HEK293T (cell line): ENCODE measurements around the gene SEMA3E.

Experiments
- CTCF ChIA-PET: fragments of 350-600 bp; formaldehyde crosslinking; extraction: SDS; loops from one replicate; lab custom pipeline; 2021; ENCODE audit warnings: antibody characterized with exemption, inconsistent platforms; lab: Yijun Ruan, JAX
- POLR2A ChIA-PET: fragments of 350-600 bp; formaldehyde crosslinking; extraction: SDS; loops from one replicate; lab custom pipeline; 2020; ENCODE audit warnings: antibody characterized with exemption, inconsistent platforms; lab: Yijun Ruan, JAX
- DNase-seq: peaks from one replicate; pipeline ENCODE4 v3.0.0; 2012; ENCODE audit warnings: mixed read lengths; ENCODE audit errors: extremely low spot score
- ARNT ChIP-seq: fragments of 450-650 bp; IDR thresholded peaks from 2 replicates; pipeline ENCODE4 v1.6.1; 2017; ENCODE audit warnings: mild to moderate bottlenecking
- BHLHE40 ChIP-seq: fragments of 450-650 bp; IDR thresholded peaks from 2 replicates; pipeline ENCODE4 v1.6.1; 2016; ENCODE audit warnings: mild to moderate bottlenecking, moderate library complexity, borderline replicate concordance
- CTBP1 ChIP-seq: fragments of 450-650 bp; IDR thresholded peaks from 2 replicates; pipeline ENCODE4 v1.6.1; 2016; ENCODE audit warnings: borderline replicate concordance
- ELF4 ChIP-seq: fragments of 450-650 bp; IDR thresholded peaks from 2 replicates; pipeline ENCODE4 v1.6.1; 2017; ENCODE audit warnings: antibody characterized with exemption
- FOXA1 ChIP-seq: fragments of 450-650 bp; IDR thresholded peaks from 2 replicates; pipeline ENCODE4 v1.6.1; 2016; ENCODE audit warnings: mild to moderate bottlenecking
- FOXK2 ChIP-seq: fragments of 450-650 bp; IDR thresholded peaks from 2 replicates; pipeline ENCODE4 v1.6.1; 2016; ENCODE audit warnings: mild to moderate bottlenecking
- FOXM1 ChIP-seq: fragments of 450-650 bp; IDR thresholded peaks from 2 replicates; pipeline ENCODE4 v1.6.1; 2017; ENCODE audit warnings: mild to moderate bottlenecking, borderline replicate concordance
- HDGF ChIP-seq: fragments of 450-650 bp; IDR thresholded peaks from 2 replicates; pipeline ENCODE4 v1.6.1; 2017; ENCODE audit warnings: antibody characterized with exemption, borderline replicate concordance
- L3MBTL2 ChIP-seq: fragments of 450-650 bp; conservative IDR thresholded peaks from 2 replicates; pipeline ENCODE4 v1.6.1; 2016; ENCODE audit warnings: mild to moderate bottlenecking
- LEF1 ChIP-seq: fragments of 450-650 bp; IDR thresholded peaks from 2 replicates; pipeline ENCODE4 v1.6.1; 2017; ENCODE audit warnings: mild to moderate bottlenecking, borderline replicate concordance
- NFRKB ChIP-seq: fragments of 450-650 bp; IDR thresholded peaks from 2 replicates; pipeline ENCODE4 v1.6.1; 2016; ENCODE audit warnings: mild to moderate bottlenecking, moderate library complexity
- SP1 ChIP-seq: fragments of 450-650 bp; IDR thresholded peaks from 2 replicates; pipeline ENCODE4 v1.6.1; 2017
- SUZ12 ChIP-seq: fragments of 450-650 bp; IDR thresholded peaks from 2 replicates; pipeline ENCODE4 v1.6.1; 2016; ENCODE audit warnings: mild to moderate bottlenecking
- TARDBP ChIP-seq: fragments of 450-650 bp; IDR thresholded peaks from 2 replicates; pipeline ENCODE4 v1.6.1; 2016
- ZNF384 ChIP-seq: fragments of 450-650 bp; IDR thresholded peaks from 2 replicates; pipeline ENCODE4 v1.6.1; 2016
- TF ChIP-seq, protein P1 (sequence below): fragments of 450-650 bp; IDR thresholded peaks from 2 replicates; pipeline ENCODE4 v1.6.1; 2016

Gene SEMA3E

DNA sequence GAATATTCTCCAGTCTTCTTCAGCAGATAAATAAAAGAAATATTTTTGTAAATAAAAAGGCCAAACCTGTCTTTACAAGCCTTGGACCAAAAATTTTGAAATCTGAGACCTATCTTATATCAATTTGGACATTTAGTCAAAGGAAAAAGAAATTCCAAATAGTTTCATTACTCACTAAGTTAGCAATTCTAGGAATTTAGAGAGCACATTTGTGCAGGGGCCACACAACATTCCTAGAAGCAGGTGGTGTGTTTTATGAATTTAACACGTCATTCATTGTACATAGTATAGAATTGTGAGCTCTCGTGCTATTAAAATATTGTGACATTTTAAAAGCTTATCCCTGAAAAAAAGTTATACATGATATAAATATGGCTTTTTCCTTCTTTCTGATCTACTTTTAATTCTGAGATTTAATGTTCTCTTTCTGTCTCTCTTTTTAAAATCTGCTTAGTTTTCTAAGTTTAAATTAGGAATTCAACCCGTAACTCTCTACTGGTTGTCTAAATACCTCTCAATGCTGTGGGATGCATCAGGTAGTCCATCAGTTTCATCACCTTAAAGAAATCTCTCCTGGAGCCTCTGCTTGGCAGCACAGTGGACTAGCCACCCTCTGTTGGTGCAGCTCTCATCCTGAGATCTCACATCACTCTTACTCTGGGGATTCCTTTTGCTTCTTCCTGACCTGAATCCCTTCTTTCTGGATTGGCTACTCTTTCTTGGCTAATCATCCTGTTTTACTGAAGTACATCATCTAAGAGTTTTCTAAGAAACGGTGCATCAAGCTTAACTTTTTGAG lies 124.5 kb downstream of the SEMA3E start:
- TF ChIP-seq SP1 (no peak), LEF1 (no peak), L3MBTL2 (no peak), FOXA1 (no peak)
- POLR2A ChIA-PET, result no interaction called here
- CTCF ChIA-PET, result no interaction called here
- no peak for DNase-seq

DNA sequence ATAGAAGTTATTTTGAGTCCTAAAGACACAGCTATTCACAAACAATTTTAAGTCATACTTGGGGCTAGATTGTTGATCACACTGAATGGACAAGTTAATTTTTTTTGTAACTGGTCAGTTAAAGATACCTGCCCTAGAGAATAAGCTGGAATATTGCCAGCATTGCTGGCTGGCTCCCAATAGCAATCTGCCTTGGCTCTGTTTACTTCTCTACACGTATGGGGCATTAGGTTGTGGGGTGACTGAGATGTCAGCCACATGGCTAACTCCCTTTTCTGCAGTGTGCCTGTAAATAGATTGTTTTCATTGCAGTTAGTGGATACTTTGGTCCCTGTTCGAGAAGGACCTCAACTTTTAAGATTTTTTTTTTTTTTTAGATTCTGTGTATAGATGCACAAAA lies 128.2 kb downstream of the SEMA3E start:
- no peak for TF ChIP-seq ZNF384
- no peak for TF ChIP-seq HDGF
- TF ChIP-seq LEF1, result no peak
- TF ChIP-seq FOXM1, result no peak
- TF ChIP-seq L3MBTL2, result no peak
- no peak for TF ChIP-seq BHLHE40
- DNase-seq, result no peak
- ChIA-PET CTCF (no interaction called here), POLR2A (no interaction called here)

DNA sequence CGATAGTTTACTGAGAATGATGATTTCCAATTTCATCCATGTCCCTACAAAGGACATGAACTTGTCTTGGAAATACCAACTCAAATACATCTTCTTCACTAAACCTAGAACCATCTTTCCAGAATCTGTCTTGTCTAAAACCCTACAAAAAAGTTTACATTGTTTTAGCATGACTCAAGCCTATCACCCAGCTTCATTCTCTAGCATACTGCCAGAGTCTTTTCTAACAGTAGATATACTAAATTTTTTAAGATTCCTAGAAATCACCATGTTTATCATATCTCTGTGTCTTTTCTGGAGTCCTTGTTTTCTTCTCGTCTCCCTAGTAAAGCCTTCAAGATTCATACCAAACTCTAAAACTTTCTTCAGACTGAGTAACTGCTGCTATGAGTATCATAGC lies 129.7 kb downstream of the SEMA3E start:
- ChIA-PET CTCF (no interaction called here), POLR2A (no interaction called here)
- no peak for DNase-seq
- TF ChIP-seq BHLHE40, result no peak

DNA sequence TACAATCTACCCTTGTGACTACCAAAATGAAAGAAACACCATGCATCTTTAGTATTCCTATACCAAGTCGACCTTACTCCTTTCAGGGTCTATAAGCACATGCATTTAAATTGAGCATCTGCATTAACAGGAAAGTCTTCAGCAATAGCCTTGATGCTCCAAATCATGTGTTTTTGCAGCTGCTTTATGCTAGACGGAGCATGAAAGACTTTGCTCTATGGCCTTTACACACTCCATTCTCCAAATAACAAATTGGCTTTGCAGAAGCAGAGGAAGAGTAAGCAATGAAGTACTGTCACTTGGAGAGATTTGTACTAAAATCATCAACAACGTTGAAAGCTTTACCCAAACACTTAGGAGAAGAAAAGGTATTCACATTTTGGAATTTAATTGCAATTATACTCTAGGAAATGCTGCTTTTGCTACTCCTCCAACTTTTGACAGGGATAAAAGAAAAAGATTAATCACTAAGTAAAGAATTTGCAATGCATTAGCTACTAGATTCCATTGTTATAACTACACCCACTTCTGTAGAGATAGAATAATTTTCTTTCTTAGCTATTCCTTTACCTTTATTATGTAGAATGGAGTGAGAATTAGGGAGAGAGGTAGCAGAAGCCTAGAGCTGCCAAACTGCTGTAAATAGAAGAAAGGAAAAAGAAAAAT lies 131.8 kb downstream of the SEMA3E start:
- no peak for DNase-seq
- POLR2A ChIA-PET, result no interaction called here
- no peak for TF ChIP-seq TARDBP
- no peak for TF ChIP-seq NFRKB
- TF ChIP-seq LEF1, result no peak
- no peak for TF ChIP-seq HDGF
- no peak for TF ChIP-seq CTBP1
- TF ChIP-seq SUZ12, result no peak
- TF ChIP-seq BHLHE40, result no peak
- CTCF ChIA-PET, result no interaction called here

DNA sequence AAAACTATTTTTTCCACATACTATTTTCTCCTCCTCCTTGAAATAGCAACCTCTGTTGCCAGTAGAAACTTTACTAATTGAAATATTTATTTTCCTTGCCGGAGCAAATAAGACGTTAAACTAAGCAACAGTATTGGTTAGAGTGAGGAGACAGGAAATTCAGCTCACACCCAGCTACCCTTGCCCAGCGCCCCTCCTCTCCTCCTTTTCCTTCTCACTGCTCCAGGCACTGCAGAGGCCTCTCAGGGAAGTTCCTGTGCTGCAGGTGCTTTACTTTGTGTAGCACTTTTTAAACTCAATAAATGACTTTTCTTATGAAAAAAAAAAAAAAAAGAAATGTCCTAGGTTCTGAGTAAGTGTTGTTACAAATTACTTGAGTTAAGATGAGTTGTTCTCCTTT lies 134.0 kb downstream of the SEMA3E start:
- CTCF ChIA-PET, result interaction anchor here (0.7 to 0.8 kb wide), 2 partner anchors 114 to 167 kb away, joined by 3 to 4 read pairs; no protein-coding TSS in a partner anchor
- DNase-seq, result no peak
- POLR2A ChIA-PET, result no interaction called here
- no peak for TF ChIP-seq L3MBTL2
- no peak for TF ChIP-seq LEF1
- TF ChIP-seq ELF4, result no peak
- no peak for TF ChIP-seq SP1
- no peak for TF ChIP-seq FOXM1
- no peak for TF ChIP-seq NFRKB
- TF ChIP-seq, protein P1, sequence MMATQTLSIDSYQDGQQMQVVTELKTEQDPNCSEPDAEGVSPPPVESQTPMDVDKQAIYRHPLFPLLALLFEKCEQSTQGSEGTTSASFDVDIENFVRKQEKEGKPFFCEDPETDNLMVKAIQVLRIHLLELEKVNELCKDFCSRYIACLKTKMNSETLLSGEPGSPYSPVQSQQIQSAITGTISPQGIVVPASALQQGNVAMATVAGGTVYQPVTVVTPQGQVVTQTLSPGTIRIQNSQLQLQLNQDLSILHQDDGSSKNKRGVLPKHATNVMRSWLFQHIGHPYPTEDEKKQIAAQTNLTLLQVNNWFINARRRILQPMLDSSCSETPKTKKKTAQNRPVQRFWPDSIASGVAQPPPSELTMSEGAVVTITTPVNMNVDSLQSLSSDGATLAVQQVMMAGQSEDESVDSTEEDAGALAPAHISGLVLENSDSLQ, result no peak
- TF ChIP-seq BHLHE40, result no peak
- TF ChIP-seq HDGF, result no peak
- TF ChIP-seq SUZ12, result no peak
- TF ChIP-seq FOXK2, result no peak
- TF ChIP-seq ARNT, result no peak

DNA sequence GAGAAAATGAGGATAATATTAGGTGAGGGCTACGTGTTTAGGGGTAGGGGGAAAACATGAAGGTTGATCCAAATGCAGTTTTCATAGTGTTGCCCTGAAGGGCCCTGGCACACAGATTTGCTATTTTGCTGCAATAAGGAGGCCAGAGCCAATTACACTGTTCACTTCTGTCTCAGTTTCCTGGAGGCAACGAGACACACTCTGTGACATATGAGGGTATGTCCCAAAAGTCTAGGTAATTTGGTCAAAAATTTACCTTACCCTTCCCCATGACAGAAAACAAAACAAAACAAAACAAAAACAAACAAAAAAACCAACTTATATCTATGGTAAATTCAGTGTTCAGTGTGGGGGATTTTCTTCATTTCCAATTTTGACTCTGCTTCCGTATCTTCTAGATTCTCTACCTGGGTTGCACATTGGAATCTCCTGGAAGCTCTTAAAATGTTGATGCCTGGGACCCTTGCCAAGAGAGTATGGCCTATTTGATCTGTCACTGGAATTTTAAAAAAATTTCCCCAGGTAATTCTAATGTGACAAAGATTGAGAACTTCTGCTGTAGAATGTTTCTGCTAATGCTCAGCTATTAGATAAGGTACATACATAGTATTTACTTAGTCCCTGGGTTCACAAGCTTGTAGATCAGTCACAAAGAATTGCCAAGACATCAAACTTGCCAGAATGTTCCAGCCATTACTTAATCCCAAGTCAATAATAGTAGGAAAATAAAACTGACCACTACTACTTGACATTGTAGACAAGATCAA lies 139.5 kb downstream of the SEMA3E start:
- DNase-seq, result no peak
- TF ChIP-seq HDGF (no peak), FOXM1 (no peak), ZNF384 (no peak), TARDBP (no peak), ARNT (no peak), FOXA1 (no peak), SP1 (no peak), CTBP1 (no peak), FOXK2 (no peak), LEF1 (no peak), ELF4 (no peak), SUZ12 (no peak), L3MBTL2 (no peak), NFRKB (no peak), BHLHE40 (no peak)
- TF ChIP-seq, protein P1, result no peak
- ChIA-PET CTCF (no interaction called here), POLR2A (no interaction called here)
